ENCODE measurements around the gene NCK2. TPM values are rescaled to one million over a fixed set of nuclear protein-coding genes. Genes with fewer than 3 reads are reported as not detected.

The NCK2 gene
- polyA plus RNA-seq, 3 donors: 2.5 to 18.2 (median 7.6) TPM

GRCh38 chr2:105841551-105841950 is 96.8 kb downstream of the NCK2 start:
- Histone ChIP-seq H3K9ac (ENCODE audit: insufficient read depth, low read length, poor library complexity, severe bottlenecking) (no peak overlapping the region), H3K36me3 (replicated peaks in 1 of 2; ENCODE audit: control insufficient read depth in 1 of 2, insufficient read depth in 2 of 2, low read length in 2 of 2) (no peaks in the 10 kb centered on the region), H3K4me2 (replicated peaks; ENCODE audit: extremely low read depth, low read length, poor library complexity, severe bottlenecking) (no peak overlapping the region), H3K79me2 (ENCODE audit: insufficient read depth, low read length) (peaks cover 11% of the 10 kb centered on the region), H3K4me1 (ENCODE audit: control insufficient read depth in 1 of 2, insufficient read depth in 2 of 2, low read length in 2 of 2) (no peaks in the 10 kb centered on the region), H3K9me3 (replicated peaks in 1 of 2; ENCODE audit: control insufficient read depth in 1 of 2, insufficient read depth in 1 of 2, low read length in 2 of 2) (peaks cover 4 to 6% of the 10 kb centered on the region in 2 donors), H3K27me3 (ENCODE audit: control insufficient read depth in 2 of 2, insufficient read depth in 2 of 2, low read length in 2 of 2) (peaks cover 3 to 7% of the 10 kb centered on the region in 2 donors), H3K4me3 (replicated peaks in 1 of 3; ENCODE audit: low read depth in 2 of 3, low read length in 3 of 3) (no peak overlapping the region), H2AFZ (ENCODE audit: insufficient read depth, low read depth, low read length, poor library complexity, severe bottlenecking) (no peak overlapping the region), H4K20me1 (ENCODE audit: insufficient read depth, low read length) (peaks cover 29% of the 10 kb centered on the region), H3K27ac (ENCODE audit: low read depth in 1 of 2, low read length in 2 of 2) (no peak overlapping the region)
- no peak for TF ChIP-seq CTCF (IDR thresholded peaks at IDR 0.05)
- 87% methylated on average over 2 of the region's 2 CpGs for WGBS (ENCODE audit: insufficient coverage)
- no peak overlapping the region for H3K4me3 Mint-ChIP-seq
- no peak overlapping the region for H3K27ac Mint-ChIP-seq
- intact Hi-C loops (cut with micrococcal nuclease): no loop called here
- peaks cover 6 to 12% (median 8%) of the 10 kb centered on the region in 3 donors for H3K27me3 Mint-ChIP-seq (ENCODE audit: low read depth in 3 of 3)
- H3K4me1 Mint-ChIP-seq: peaks cover 3% of the 10 kb centered on the region
- no peak for DNase-seq
- peaks cover 6 to 20% of the 10 kb centered on the region in 2 donors for H3K36me3 Mint-ChIP-seq
- H3K9me3 Mint-ChIP-seq: peaks cover 2 to 10% (median 5%) of the 10 kb centered on the region in 7 donors

GRCh38 chr2:105842555-105842954 is 97.8 kb downstream of the NCK2 start:
- Histone ChIP-seq H3K36me3 (replicated peaks in 1 of 2; ENCODE audit: control insufficient read depth in 1 of 2, insufficient read depth in 2 of 2, low read length in 2 of 2) (no peaks in the 10 kb centered on the region), H3K4me1 (ENCODE audit: control insufficient read depth in 1 of 2, insufficient read depth in 2 of 2, low read length in 2 of 2) (no peaks in the 10 kb centered on the region), H3K79me2 (ENCODE audit: insufficient read depth, low read length) (peaks cover 1% of the 10 kb centered on the region), H3K9me3 (replicated peaks in 1 of 2; ENCODE audit: control insufficient read depth in 1 of 2, insufficient read depth in 1 of 2, low read length in 2 of 2) (no peaks in the 10 kb centered on the region), H3K27me3 (ENCODE audit: control insufficient read depth in 2 of 2, insufficient read depth in 2 of 2, low read length in 2 of 2) (peaks cover 1 to 3% of the 10 kb centered on the region in 2 donors), H3K27ac (ENCODE audit: low read depth in 1 of 2, low read length in 2 of 2) (no peak overlapping the region), H2AFZ (ENCODE audit: insufficient read depth, low read depth, low read length, poor library complexity, severe bottlenecking) (no peak overlapping the region), H3K4me2 (replicated peaks; ENCODE audit: extremely low read depth, low read length, poor library complexity, severe bottlenecking) (no peak overlapping the region), H3K4me3 (replicated peaks in 1 of 3; ENCODE audit: low read depth in 2 of 3, low read length in 3 of 3) (no peak overlapping the region), H3K9ac (ENCODE audit: insufficient read depth, low read length, poor library complexity, severe bottlenecking) (no peak overlapping the region), H4K20me1 (ENCODE audit: insufficient read depth, low read length) (peaks cover 27% of the 10 kb centered on the region)
- TF ChIP-seq CTCF (IDR thresholded peaks at IDR 0.05): no peak
- H3K4me1 Mint-ChIP-seq: peaks cover 3% of the 10 kb centered on the region
- peaks cover 0 to 3% (median 0%) of the 10 kb centered on the region in 7 donors for H3K9me3 Mint-ChIP-seq
- no peak overlapping the region for H3K27ac Mint-ChIP-seq
- no peak overlapping the region for H3K4me3 Mint-ChIP-seq
- 100% methylated on average over 3 of the region's 4 CpGs for WGBS (ENCODE audit: insufficient coverage)
- H3K27me3 Mint-ChIP-seq (ENCODE audit: low read depth in 3 of 3): peaks cover 3 to 9% (median 3%) of the 10 kb centered on the region in 3 donors
- DNase-seq: no peak
- intact Hi-C loops (cut with micrococcal nuclease): no loop called here
- H3K36me3 Mint-ChIP-seq: peaks cover 8 to 26% of the 10 kb centered on the region in 2 donors

Data from CD14-positive monocyte (primary cell).